ENCODE measurements around the gene MTR.
"Not testable (repeated sequence)": the region's sequence is repeated elsewhere in the genome, so short reads cannot be mapped to it uniquely, and the experiment has no call there.

Gene MTR

GRCh38 chr1:236888126-236888525, 93.0 kb downstream of the MTR start:
- DNase-seq (ENCODE audit: low spot score in 2 of 2): no peak
- Histone ChIP-seq H3K36me3 (replicated peaks) (peaks cover 32% of the 10 kb centered on the region), H3K9me3 (no peaks in the 10 kb centered on the region), H3K4me3 (no peak overlapping the region), H3K27me3 (ENCODE audit: low read depth) (no peaks in the 10 kb centered on the region), H3K4me1 (no peaks in the 10 kb centered on the region)
- in situ Hi-C loops (cut with MboI; ENCODE audit: low sequenced_read_pairs): no loop called here

- Histone ChIP-seq H3K4me1 (no peaks in the 10 kb centered on the region), H3K36me3 (replicated peaks) (peaks cover 32% of the 10 kb centered on the region), H3K27me3 (ENCODE audit: low read depth) (no peaks in the 10 kb centered on the region), H3K9me3 (no peaks in the 10 kb centered on the region), H3K4me3 (no peak overlapping the region)
- in situ Hi-C loops (cut with MboI; ENCODE audit: low sequenced_read_pairs): no loop called here
- no peak for DNase-seq (ENCODE audit: low spot score in 2 of 2)
Measured at GRCh38 chr1:236888903-236889302, 93.8 kb downstream of the MTR start.

DNA sequence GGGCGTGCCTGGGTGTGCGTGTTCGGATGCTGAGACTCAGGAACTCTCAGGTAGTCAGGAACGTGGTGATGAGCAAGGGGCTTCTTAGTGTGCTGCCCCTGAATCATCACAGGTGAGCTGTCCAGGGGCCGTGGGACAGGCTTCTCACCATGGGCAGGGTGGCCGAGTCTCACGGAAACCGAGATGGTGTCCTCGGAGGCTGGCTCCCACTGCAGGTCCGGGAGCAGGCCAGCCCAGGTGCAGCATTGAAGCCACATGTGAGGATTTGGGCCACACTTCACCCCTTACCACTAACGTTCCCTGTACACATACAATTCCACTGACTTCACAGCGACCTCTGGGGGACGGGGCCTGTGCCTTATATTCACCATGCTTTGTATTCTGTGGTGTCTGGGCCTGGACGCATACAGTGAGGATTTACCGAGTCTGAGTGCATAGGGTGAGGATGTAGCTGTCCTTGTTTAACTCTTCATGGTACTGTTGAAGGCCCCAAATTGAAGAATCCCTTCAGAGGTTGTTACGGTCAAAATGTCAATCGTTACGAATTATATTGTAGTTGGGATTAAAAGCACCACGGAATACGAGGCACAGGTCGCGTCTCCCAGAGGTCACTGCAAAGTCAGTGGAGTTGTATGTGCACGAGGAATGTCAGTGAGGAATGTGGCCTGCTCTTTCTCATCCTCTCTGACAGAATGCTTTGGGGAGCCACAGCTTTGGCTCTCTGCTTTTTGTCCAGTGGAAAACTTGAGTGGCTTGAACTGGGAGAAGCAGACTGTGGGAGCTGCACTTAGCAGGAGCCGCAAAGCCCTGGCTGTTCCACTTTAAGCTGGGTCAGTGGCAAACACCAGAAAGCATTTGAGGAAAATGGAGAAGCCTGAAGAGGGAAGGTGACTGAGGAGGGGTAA, 95.3 kb downstream of the MTR start:
- H3K27me3 ChIP-seq (ENCODE audit: low read depth): no peaks in the 10 kb centered on the region
- DNase-seq (ENCODE audit: low spot score in 2 of 2): no peak
- no peaks in the 10 kb centered on the region for H3K9me3 ChIP-seq
- no peak overlapping the region for H3K4me3 ChIP-seq
- no peaks in the 10 kb centered on the region for H3K4me1 ChIP-seq
- peaks cover 35% of the 10 kb centered on the region for H3K36me3 ChIP-seq (replicated peaks)
- in situ Hi-C loops (cut with MboI; ENCODE audit: low sequenced_read_pairs): no loop called here

- Histone ChIP-seq H3K4me1 (no peaks in the 10 kb centered on the region), H3K36me3 (replicated peaks) (peaks cover 40% of the 10 kb centered on the region), H3K4me3 (no peak overlapping the region), H3K27me3 (ENCODE audit: low read depth) (no peaks in the 10 kb centered on the region), H3K9me3 (no peaks in the 10 kb centered on the region)
- DNase-seq (ENCODE audit: low spot score in 2 of 2): no peak
- in situ Hi-C loops (cut with MboI; ENCODE audit: low sequenced_read_pairs): no loop called here
Measured at GRCh38 chr1:236893626-236894545, 98.8 kb downstream of the MTR start.

- Histone ChIP-seq H3K27me3 (ENCODE audit: low read depth) (no peaks in the 10 kb centered on the region), H3K4me1 (no peaks in the 10 kb centered on the region), H3K4me3 (no peak overlapping the region), H3K9me3 (no peaks in the 10 kb centered on the region), H3K36me3 (replicated peaks) (peaks cover 45% of the 10 kb centered on the region)
- no peak for DNase-seq (ENCODE audit: low spot score in 2 of 2)
- in situ Hi-C loops (cut with MboI; ENCODE audit: low sequenced_read_pairs): no loop called here
Measured at GRCh38 chr1:236895665-236896387, 100.7 kb downstream of the MTR start.

DNA sequence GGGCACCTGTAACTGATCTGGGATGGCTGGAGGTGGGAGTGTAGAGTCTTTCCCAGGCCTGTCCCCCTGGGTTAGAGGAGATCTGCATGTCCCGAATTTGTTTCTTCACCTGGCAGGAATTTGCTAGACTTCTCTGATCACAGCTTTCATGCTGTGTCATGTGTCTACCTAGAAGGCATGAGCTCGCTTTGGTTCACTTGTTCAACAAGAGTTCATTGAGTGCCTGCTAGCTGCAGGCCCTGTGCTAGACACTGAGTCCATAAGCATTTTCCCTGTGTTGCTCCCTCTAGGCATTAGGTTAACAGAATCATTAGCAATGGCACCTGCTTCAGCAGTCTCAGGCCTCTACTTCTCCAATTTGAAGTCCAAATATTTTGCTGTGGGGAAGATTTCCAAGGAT, 101.6 kb downstream of the MTR start:
- peaks cover 38% of the 10 kb centered on the region for H3K36me3 ChIP-seq (replicated peaks)
- H3K27me3 ChIP-seq (ENCODE audit: low read depth): no peaks in the 10 kb centered on the region
- no peak overlapping the region for H3K4me3 ChIP-seq
- no peaks in the 10 kb centered on the region for H3K4me1 ChIP-seq
- in situ Hi-C loops (cut with MboI; ENCODE audit: low sequenced_read_pairs): no loop called here
- DNase-seq (ENCODE audit: low spot score in 2 of 2): no peak
- no peaks in the 10 kb centered on the region for H3K9me3 ChIP-seq

- no peak for DNase-seq (ENCODE audit: low spot score in 2 of 2)
- in situ Hi-C loops (cut with MboI; ENCODE audit: low sequenced_read_pairs): no loop called here
- Histone ChIP-seq H3K36me3 (replicated peaks) (no peaks in the 10 kb centered on the region; the same call in 1 of the 2 replicates), H3K27me3 (ENCODE audit: low read depth) (no peaks in the 10 kb centered on the region), H3K9me3 (no peaks in the 10 kb centered on the region), H3K4me1 (no peaks in the 10 kb centered on the region), H3K4me3 (no peak overlapping the region)
Measured at GRCh38 chr1:236904892-236905741, 110.0 kb downstream of the MTR start.

- Histone ChIP-seq H3K27me3 (ENCODE audit: low read depth) (no peaks in the 10 kb centered on the region), H3K4me1 (no peaks in the 10 kb centered on the region), H3K9me3 (no peaks in the 10 kb centered on the region), H3K4me3 (no peak overlapping the region), H3K36me3 (replicated peaks) (no peaks in the 10 kb centered on the region)
- no peak for DNase-seq (ENCODE audit: low spot score in 2 of 2)
- in situ Hi-C loops (cut with MboI; ENCODE audit: low sequenced_read_pairs): no loop called here
Measured at GRCh38 chr1:236907205-236907604, 112.1 kb downstream of the MTR start.

GRCh38 chr1:236908669-236909068, 113.6 kb downstream of the MTR start:
- Histone ChIP-seq H3K4me3 (no peak overlapping the region), H3K27me3 (ENCODE audit: low read depth) (no peaks in the 10 kb centered on the region), H3K36me3 (replicated peaks) (no peaks in the 10 kb centered on the region), H3K9me3 (no peaks in the 10 kb centered on the region), H3K4me1 (no peaks in the 10 kb centered on the region)
- no peak for DNase-seq (ENCODE audit: low spot score in 2 of 2)
- in situ Hi-C loops (cut with MboI; ENCODE audit: low sequenced_read_pairs): no loop called here

DNA sequence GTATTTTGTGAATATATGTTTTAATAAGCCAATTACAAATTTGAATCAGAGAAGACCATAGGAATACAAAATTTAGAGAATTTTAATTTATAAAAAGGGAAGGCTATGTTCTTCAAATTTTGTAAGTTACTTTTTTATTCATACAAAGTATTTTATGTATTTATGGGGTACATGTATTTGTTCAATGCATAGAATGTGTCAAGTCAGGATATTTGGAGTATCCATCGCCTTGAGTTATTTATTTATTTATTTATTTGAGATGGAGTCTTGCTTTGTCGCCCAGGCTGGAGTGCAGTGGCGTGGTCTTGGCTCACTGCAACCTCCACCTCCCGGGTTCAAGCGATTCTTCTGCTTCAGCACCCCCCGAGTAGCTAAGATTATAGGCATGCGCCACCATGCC, 116.0 kb downstream of the MTR start:
- H3K4me3 ChIP-seq; in situ Hi-C loops (cut with MboI; ENCODE audit: low sequenced_read_pairs); H3K36me3 ChIP-seq (replicated peaks); DNase-seq (ENCODE audit: low spot score in 2 of 2); H3K9me3 ChIP-seq; H3K4me1 ChIP-seq; H3K27me3 ChIP-seq (ENCODE audit: low read depth): not testable (repeated sequence)

- Histone ChIP-seq H3K9me3 (no peaks in the 10 kb centered on the region; the same call in 1 of the 2 replicates), H3K36me3 (replicated peaks) (no peaks in the 10 kb centered on the region), H3K27me3 (ENCODE audit: low read depth) (no peaks in the 10 kb centered on the region), H3K4me1 (no peaks in the 10 kb centered on the region), H3K4me3 (no peak overlapping the region)
- in situ Hi-C loops (cut with MboI; ENCODE audit: low sequenced_read_pairs): no loop called here
- DNase-seq (ENCODE audit: low spot score in 2 of 2): no peak
Measured at GRCh38 chr1:236913371-236914037, 118.4 kb downstream of the MTR start.

GRCh38 chr1:236914375-236914774, 119.3 kb downstream of the MTR start:
- Histone ChIP-seq H3K4me3 (no peak overlapping the region), H3K27me3 (ENCODE audit: low read depth) (no peaks in the 10 kb centered on the region), H3K4me1 (no peaks in the 10 kb centered on the region), H3K9me3 (no peaks in the 10 kb centered on the region; the same call in 1 of the 2 replicates), H3K36me3 (replicated peaks) (no peaks in the 10 kb centered on the region)
- in situ Hi-C loops (cut with MboI; ENCODE audit: low sequenced_read_pairs): no loop called here
- no peak for DNase-seq (ENCODE audit: low spot score in 2 of 2)
